ENCODE results near the gene MYO7A. TPM values are rescaled to one million over a fixed set of nuclear protein-coding genes. Genes with fewer than 3 reads are reported as not detected.

MYO7A gene
- total RNA-seq, 1 donor from 2014 or later: not detected

DNA sequence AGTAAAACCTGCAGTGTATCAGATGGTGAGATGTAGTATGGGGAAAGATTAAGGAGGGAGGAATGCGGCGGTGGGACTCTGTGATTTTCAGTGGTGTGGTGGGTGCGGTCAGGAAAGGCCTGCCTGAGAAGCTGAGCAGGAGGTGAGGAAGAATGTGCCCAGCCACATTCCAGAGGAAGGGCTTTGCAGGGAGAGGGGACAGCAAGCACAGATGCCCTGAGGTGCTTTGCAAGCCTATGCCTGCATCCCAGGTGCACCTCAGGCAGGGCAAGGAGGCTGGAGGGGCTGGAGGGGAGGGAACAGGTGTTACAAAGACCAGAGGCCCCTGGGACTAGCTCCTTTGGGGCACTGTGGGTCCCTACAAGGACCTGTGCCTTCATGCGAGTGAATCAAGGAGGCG lies 42.1 kb downstream of the MYO7A start:
- no peak overlapping the region for H3K27ac Mint-ChIP-seq (ENCODE audit: unreplicated experiment)
- H3K4me1 Mint-ChIP-seq (ENCODE audit: unreplicated experiment): no peaks in the 10 kb centered on the region
- no peaks in the 10 kb centered on the region for H3K9me3 Mint-ChIP-seq (ENCODE audit: unreplicated experiment)
- H3K4me3 Mint-ChIP-seq (ENCODE audit: unreplicated experiment): no peak overlapping the region
- DNase-seq (ENCODE audit: extremely low spot score, unreplicated experiment): no peak
- TF ChIP-seq, protein P1, sequence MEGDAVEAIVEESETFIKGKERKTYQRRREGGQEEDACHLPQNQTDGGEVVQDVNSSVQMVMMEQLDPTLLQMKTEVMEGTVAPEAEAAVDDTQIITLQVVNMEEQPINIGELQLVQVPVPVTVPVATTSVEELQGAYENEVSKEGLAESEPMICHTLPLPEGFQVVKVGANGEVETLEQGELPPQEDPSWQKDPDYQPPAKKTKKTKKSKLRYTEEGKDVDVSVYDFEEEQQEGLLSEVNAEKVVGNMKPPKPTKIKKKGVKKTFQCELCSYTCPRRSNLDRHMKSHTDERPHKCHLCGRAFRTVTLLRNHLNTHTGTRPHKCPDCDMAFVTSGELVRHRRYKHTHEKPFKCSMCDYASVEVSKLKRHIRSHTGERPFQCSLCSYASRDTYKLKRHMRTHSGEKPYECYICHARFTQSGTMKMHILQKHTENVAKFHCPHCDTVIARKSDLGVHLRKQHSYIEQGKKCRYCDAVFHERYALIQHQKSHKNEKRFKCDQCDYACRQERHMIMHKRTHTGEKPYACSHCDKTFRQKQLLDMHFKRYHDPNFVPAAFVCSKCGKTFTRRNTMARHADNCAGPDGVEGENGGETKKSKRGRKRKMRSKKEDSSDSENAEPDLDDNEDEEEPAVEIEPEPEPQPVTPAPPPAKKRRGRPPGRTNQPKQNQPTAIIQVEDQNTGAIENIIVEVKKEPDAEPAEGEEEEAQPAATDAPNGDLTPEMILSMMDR (IDR thresholded peaks at IDR 0.05): no peak
- H3K27me3 Mint-ChIP-seq (ENCODE audit: unreplicated experiment): no peaks in the 10 kb centered on the region
- no peaks in the 10 kb centered on the region for H3K36me3 Mint-ChIP-seq (ENCODE audit: unreplicated experiment)

DNA sequence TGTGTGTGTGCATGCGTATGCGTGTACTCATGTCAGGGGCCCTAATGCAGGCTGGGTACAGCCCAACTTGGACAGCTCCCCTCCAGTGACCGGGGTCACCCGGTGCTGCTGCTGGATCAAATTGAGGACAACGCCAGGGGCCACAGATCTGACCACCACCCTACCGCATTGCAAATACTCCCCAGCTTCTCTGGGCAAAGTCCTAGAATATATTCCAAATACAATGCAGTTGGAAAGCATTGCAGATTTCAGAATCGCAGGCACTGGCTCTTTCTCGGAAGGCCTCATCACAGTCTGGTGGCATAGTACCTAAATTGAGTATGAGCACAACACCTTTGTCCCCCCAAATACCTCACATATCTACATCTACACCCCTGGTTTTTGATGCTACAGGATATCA lies 43.2 kb downstream of the MYO7A start:
- TF ChIP-seq, protein P1 (IDR thresholded peaks at IDR 0.05): no peak
- Mint-ChIP-seq H3K4me3 (ENCODE audit: unreplicated experiment) (no peak overlapping the region), H3K9me3 (ENCODE audit: unreplicated experiment) (no peaks in the 10 kb centered on the region), H3K27me3 (ENCODE audit: unreplicated experiment) (no peaks in the 10 kb centered on the region), H3K4me1 (ENCODE audit: unreplicated experiment) (peaks cover 2% of the 10 kb centered on the region), H3K27ac (ENCODE audit: unreplicated experiment) (no peak overlapping the region), H3K36me3 (ENCODE audit: unreplicated experiment) (no peaks in the 10 kb centered on the region)
- DNase-seq (ENCODE audit: extremely low spot score, unreplicated experiment): no peak

DNA sequence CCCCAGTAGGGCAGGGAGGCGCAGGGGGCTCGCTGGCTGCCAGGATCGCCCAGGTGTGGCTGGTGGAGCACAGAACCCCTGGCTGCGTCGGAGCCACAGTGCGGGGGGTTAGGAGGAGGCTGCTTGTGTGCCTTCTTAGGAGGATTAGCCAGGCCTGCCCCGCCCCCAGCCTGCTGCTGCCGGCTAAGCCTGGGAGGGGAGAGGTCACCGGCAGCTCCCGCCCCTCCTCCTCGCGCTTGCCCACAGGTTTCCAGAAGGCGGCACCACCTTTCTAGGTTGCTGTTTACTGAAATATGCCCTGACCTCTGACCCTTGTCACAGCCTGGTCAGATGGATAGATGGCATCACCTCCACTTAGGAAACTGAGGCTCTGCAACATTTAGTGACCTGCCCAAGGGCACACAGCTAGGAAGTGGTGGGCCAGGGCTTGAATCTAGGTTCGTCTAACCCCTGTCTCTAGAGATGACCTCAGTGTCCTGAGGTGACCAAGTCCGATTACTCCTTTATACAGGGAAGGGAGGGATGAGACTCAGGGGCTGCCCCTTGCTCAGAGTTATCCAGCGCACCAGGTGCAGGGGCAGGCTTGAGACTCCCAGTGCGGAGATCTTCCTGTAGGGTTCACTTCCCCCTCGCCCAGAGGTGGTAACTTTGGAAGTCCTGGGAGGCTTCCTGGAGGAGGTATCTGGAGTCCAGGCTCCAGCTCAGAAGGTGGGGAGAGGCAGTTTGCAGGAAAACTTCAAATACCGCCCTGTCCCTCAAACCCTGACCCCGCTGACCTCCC lies 44.0 kb downstream of the MYO7A start:
- H3K36me3 Mint-ChIP-seq (ENCODE audit: unreplicated experiment): no peaks in the 10 kb centered on the region
- peaks cover 2% of the 10 kb centered on the region for H3K4me1 Mint-ChIP-seq (ENCODE audit: unreplicated experiment)
- TF ChIP-seq, protein P1 (IDR thresholded peaks at IDR 0.05): no peak
- H3K27me3 Mint-ChIP-seq (ENCODE audit: unreplicated experiment): no peaks in the 10 kb centered on the region
- no peak overlapping the region for H3K4me3 Mint-ChIP-seq (ENCODE audit: unreplicated experiment)
- H3K9me3 Mint-ChIP-seq (ENCODE audit: unreplicated experiment): no peaks in the 10 kb centered on the region
- DNase-seq (ENCODE audit: extremely low spot score, unreplicated experiment): no peak
- H3K27ac Mint-ChIP-seq (ENCODE audit: unreplicated experiment): no peak overlapping the region

DNA sequence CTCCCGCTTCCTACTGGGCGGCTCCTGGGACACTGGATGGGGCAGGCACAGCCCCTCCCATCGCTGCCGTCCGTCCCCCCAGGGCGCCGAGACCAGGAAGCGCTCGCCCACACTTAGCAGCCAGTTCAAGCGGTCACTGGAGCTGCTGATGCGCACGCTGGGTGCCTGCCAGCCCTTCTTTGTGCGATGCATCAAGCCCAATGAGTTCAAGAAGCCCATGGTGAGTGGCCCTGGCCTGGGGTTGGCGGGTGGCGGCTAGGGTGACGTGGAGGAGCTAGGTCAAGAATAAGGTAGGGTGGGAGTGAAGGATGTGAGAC lies 44.6 kb downstream of the MYO7A start:
- H3K4me1 Mint-ChIP-seq (ENCODE audit: unreplicated experiment): peaks cover 2% of the 10 kb centered on the region
- TF ChIP-seq, protein P1 (IDR thresholded peaks at IDR 0.05): no peak
- H3K4me3 Mint-ChIP-seq (ENCODE audit: unreplicated experiment): no peak overlapping the region
- no peak overlapping the region for H3K27ac Mint-ChIP-seq (ENCODE audit: unreplicated experiment)
- no peaks in the 10 kb centered on the region for H3K27me3 Mint-ChIP-seq (ENCODE audit: unreplicated experiment)
- no peak for DNase-seq (ENCODE audit: extremely low spot score, unreplicated experiment)
- H3K9me3 Mint-ChIP-seq (ENCODE audit: unreplicated experiment): no peaks in the 10 kb centered on the region
- no peaks in the 10 kb centered on the region for H3K36me3 Mint-ChIP-seq (ENCODE audit: unreplicated experiment)

DNA sequence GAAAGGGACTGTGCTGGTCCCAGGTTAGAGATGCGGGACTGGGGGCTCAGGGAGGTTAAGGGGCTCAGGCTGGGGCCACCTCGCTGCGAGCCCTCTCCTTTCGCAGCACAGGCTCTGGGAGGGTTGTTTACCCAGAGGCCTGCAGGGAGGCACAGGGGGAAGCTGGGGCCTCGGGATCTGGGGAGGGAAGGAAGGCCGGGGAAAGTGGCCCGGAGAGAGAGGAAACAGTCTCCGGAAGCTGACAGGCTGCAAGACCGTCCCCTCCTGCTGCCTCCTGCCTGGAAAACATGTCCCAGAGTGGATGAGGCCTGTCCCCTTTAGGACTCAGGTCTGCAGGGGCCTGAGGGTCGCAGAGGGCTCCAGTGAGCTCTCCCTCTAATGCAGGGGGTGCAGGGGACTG lies 45.4 kb downstream of the MYO7A start:
- H3K4me3 Mint-ChIP-seq (ENCODE audit: unreplicated experiment): no peak overlapping the region
- peaks cover 4% of the 10 kb centered on the region for H3K9me3 Mint-ChIP-seq (ENCODE audit: unreplicated experiment)
- peaks cover 2% of the 10 kb centered on the region for H3K4me1 Mint-ChIP-seq (ENCODE audit: unreplicated experiment)
- no peak for DNase-seq (ENCODE audit: extremely low spot score, unreplicated experiment)
- H3K27ac Mint-ChIP-seq (ENCODE audit: unreplicated experiment): no peak overlapping the region
- no peaks in the 10 kb centered on the region for H3K27me3 Mint-ChIP-seq (ENCODE audit: unreplicated experiment)
- no peaks in the 10 kb centered on the region for H3K36me3 Mint-ChIP-seq (ENCODE audit: unreplicated experiment)
- TF ChIP-seq, protein P1 (IDR thresholded peaks at IDR 0.05): no peak
